ENCODE data around the gene PIGZ. TPM values are rescaled to one million over a fixed set of nuclear protein-coding genes. Genes with fewer than 3 reads are reported as not detected.
"Not testable (repeated sequence)": the region's sequence is repeated elsewhere in the genome, so short reads cannot be mapped to it uniquely, and the experiment has no call there.

PIGZ gene
- total and polyA plus RNA-seq, 2 donors = 5.8 to 10.8 TPM

- Histone ChIP-seq H3K4me1 (ENCODE audit: insufficient read depth) (no peaks in the 10 kb centered on the region), H3K27ac (ENCODE audit: low read depth) (no peak overlapping the region), H3K4me3 (ENCODE audit: low read depth, low read length) (no peak overlapping the region), H3K36me3 (ENCODE audit: insufficient read depth) (no peaks in the 10 kb centered on the region)
- no peak for DNase-seq (ENCODE audit: extremely low spot score)
- 87% methylated on average over 11 of the region's 11 CpGs for WGBS
Measured at GRCh38 chr3:196965112-196965803, 3.4 kb downstream of the PIGZ start.

- Histone ChIP-seq H3K4me1 (ENCODE audit: insufficient read depth) (no peaks in the 10 kb centered on the region), H3K27ac (ENCODE audit: low read depth) (no peak overlapping the region), H3K36me3 (ENCODE audit: insufficient read depth) (no peaks in the 10 kb centered on the region), H3K4me3 (ENCODE audit: low read depth, low read length) (no peak overlapping the region)
- 75% methylated on average over 2 of the region's 2 CpGs for WGBS
- DNase-seq (ENCODE audit: extremely low spot score) = no peak
Measured at GRCh38 chr3:196963631-196963953, 5.0 kb downstream of the PIGZ start.

- Histone ChIP-seq H3K36me3 (ENCODE audit: insufficient read depth) (no peaks in the 10 kb centered on the region), H3K4me1 (ENCODE audit: insufficient read depth) (no peaks in the 10 kb centered on the region)
- 83% methylated on average over 10 of the region's 10 CpGs for WGBS
Measured at GRCh38 chr3:196962930-196963630, 5.6 kb downstream of the PIGZ start.

GRCh38 chr3:196962108-196962929, 6.3 kb downstream of the PIGZ start:
- no peaks in the 10 kb centered on the region for H3K36me3 ChIP-seq (ENCODE audit: insufficient read depth)
- WGBS = 48% methylated on average over 9 of the region's 9 CpGs
- DNase-seq (ENCODE audit: extremely low spot score) = peak; percentile 50
- no peak overlapping the region for H3K27ac ChIP-seq (ENCODE audit: low read depth)
- no peak overlapping the region for H3K4me3 ChIP-seq (ENCODE audit: low read depth, low read length)
- H3K4me1 ChIP-seq (ENCODE audit: insufficient read depth) = no peaks in the 10 kb centered on the region

More at GRCh38 chr3:196962930-196963630, 5.6 kb downstream of the PIGZ start:
- H3K4me3 ChIP-seq (ENCODE audit: low read depth, low read length) = no peak overlapping the region
- H3K27ac ChIP-seq (ENCODE audit: low read depth) = no peak overlapping the region
- no peak for DNase-seq (ENCODE audit: extremely low spot score)

GRCh38 chr3:196954832-196955231, 13.8 kb downstream of the PIGZ start:
- WGBS = 89% methylated on average over 7 of the region's 7 CpGs
- Histone ChIP-seq H3K4me1 (ENCODE audit: insufficient read depth) (no peaks in the 10 kb centered on the region), H3K4me3 (ENCODE audit: low read depth, low read length) (no peak overlapping the region), H3K27ac (ENCODE audit: low read depth) (no peak overlapping the region), H3K36me3 (ENCODE audit: insufficient read depth) (no peaks in the 10 kb centered on the region)
- no peak for DNase-seq (ENCODE audit: extremely low spot score)

GRCh38 chr3:196951371-196951770, 17.3 kb downstream of the PIGZ start:
- no peak overlapping the region for H3K27ac ChIP-seq (ENCODE audit: low read depth)
- WGBS = 87% methylated on average over 3 of the region's 3 CpGs
- H3K4me1 ChIP-seq (ENCODE audit: insufficient read depth) = no peaks in the 10 kb centered on the region
- no peak overlapping the region for H3K4me3 ChIP-seq (ENCODE audit: low read depth, low read length)
- H3K36me3 ChIP-seq (ENCODE audit: insufficient read depth) = no peaks in the 10 kb centered on the region
- DNase-seq (ENCODE audit: extremely low spot score) = no peak

GRCh38 chr3:196949750-196950149, 18.9 kb downstream of the PIGZ start:
- no peak for DNase-seq (ENCODE audit: extremely low spot score)
- no peak overlapping the region for H3K27ac ChIP-seq (ENCODE audit: low read depth)
- 87% methylated on average over 6 of the region's 6 CpGs for WGBS
- H3K36me3 ChIP-seq (ENCODE audit: insufficient read depth) = no peaks in the 10 kb centered on the region
- H3K4me3 ChIP-seq (ENCODE audit: low read depth, low read length) = no peak overlapping the region
- no peaks in the 10 kb centered on the region for H3K4me1 ChIP-seq (ENCODE audit: insufficient read depth)

- no peaks in the 10 kb centered on the region for H3K36me3 ChIP-seq (ENCODE audit: insufficient read depth)
- no peak for DNase-seq (ENCODE audit: extremely low spot score)
- no peaks in the 10 kb centered on the region for H3K4me1 ChIP-seq (ENCODE audit: insufficient read depth)
- 59% methylated on average over 6 of the region's 6 CpGs for WGBS
- no peak overlapping the region for H3K4me3 ChIP-seq (ENCODE audit: low read depth, low read length)
- H3K27ac ChIP-seq (ENCODE audit: low read depth) = no peak overlapping the region
Measured at GRCh38 chr3:196949285-196949619, 19.4 kb downstream of the PIGZ start.

- Histone ChIP-seq H3K27ac (ENCODE audit: low read depth) (no peak overlapping the region), H3K4me1 (ENCODE audit: insufficient read depth) (no peaks in the 10 kb centered on the region), H3K36me3 (ENCODE audit: insufficient read depth) (no peaks in the 10 kb centered on the region), H3K4me3 (ENCODE audit: low read depth, low read length) (no peak overlapping the region)
- 32% methylated on average over 22 of the region's 22 CpGs for WGBS
- DNase-seq (ENCODE audit: extremely low spot score) = no peak
Measured at GRCh38 chr3:196948442-196949284, 20.0 kb downstream of the PIGZ start.

- H3K4me3 ChIP-seq (ENCODE audit: low read depth, low read length) = no peak overlapping the region
- no peak overlapping the region for H3K27ac ChIP-seq (ENCODE audit: low read depth)
- H3K4me1 ChIP-seq (ENCODE audit: insufficient read depth) = no peaks in the 10 kb centered on the region
- no peaks in the 10 kb centered on the region for H3K36me3 ChIP-seq (ENCODE audit: insufficient read depth)
- DNase-seq (ENCODE audit: extremely low spot score) = no peak
- 85% methylated on average over 28 of the region's 28 CpGs for WGBS
Measured at GRCh38 chr3:196947860-196948441, 20.7 kb downstream of the PIGZ start.

GRCh38 chr3:196947136-196947859, 21.3 kb downstream of the PIGZ start:
- Histone ChIP-seq H3K36me3 (ENCODE audit: insufficient read depth) (no peaks in the 10 kb centered on the region), H3K4me3 (ENCODE audit: low read depth, low read length) (no peak overlapping the region), H3K27ac (ENCODE audit: low read depth) (no peak overlapping the region), H3K4me1 (ENCODE audit: insufficient read depth) (no peaks in the 10 kb centered on the region)
- DNase-seq (ENCODE audit: extremely low spot score) = no peak
- WGBS = 80% methylated on average over 10 of the region's 10 CpGs

- WGBS = 77% methylated on average over 14 of the region's 14 CpGs
- DNase-seq (ENCODE audit: extremely low spot score); H3K4me1 ChIP-seq (ENCODE audit: insufficient read depth); H3K4me3 ChIP-seq (ENCODE audit: low read depth, low read length); H3K27ac ChIP-seq (ENCODE audit: low read depth); H3K36me3 ChIP-seq (ENCODE audit: insufficient read depth): not testable (repeated sequence)
Measured at GRCh38 chr3:196944037-196944790, 24.4 kb downstream of the PIGZ start.
